Activated CD4-positive, alpha-beta T cell treated with anti-CD3 and anti-CD28 coated beads for 1 hour (primary cell): Measurements from ENCODE around the gene TWSG1.

Experiments
- DNase-seq: peaks from one replicate; pipeline ENCODE4 v3.0.0-alpha.2; 2020

Gene TWSG1

GRCh38 chr18:9334329-9334972 lies at the start of gene TWSG1:
TSS of gene TWSG1 (plus strand) at chr18:9334773. CDS start at chr18:9337230, 2,457 bp downstream.
- DNase-seq = peak; percentile 87

GRCh38 chr18:9285604-9286003 lies 49.0 kb upstream of the TWSG1 start:
- DNase-seq = no peak

GRCh38 chr18:9287036-9287435 lies 47.5 kb upstream of the TWSG1 start:
- no peak for DNase-seq

DNA sequence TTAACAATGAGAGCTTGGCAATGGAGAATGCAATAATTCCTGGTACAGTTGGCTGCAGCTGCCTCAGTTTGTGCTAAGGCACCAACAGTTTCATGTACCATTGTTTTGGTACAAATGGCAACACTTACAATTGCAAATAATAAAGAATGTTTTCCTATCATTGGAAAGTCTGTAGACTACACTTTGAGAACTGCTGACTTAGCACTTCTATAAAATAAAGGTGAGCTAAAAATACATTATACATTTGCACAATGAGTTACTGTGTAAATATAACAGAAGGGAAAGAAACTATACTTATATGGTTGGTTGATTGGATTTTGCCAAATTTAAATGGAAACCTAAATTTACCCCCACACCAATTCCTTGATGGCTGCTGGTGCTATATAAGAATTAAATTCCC lies 44.9 kb upstream of the TWSG1 start:
- no peak for DNase-seq

- no peak for DNase-seq
Measured at GRCh38 chr18:9290156-9290555, 44.4 kb upstream of the TWSG1 start.

GRCh38 chr18:9292047-9292446 lies 42.5 kb upstream of the TWSG1 start:
- no peak for DNase-seq

- DNase-seq = no peak
Measured at GRCh38 chr18:9293948-9294347, 40.6 kb upstream of the TWSG1 start.

- no peak for DNase-seq
Measured at GRCh38 chr18:9296233-9297006, 38.2 kb upstream of the TWSG1 start.

DNA sequence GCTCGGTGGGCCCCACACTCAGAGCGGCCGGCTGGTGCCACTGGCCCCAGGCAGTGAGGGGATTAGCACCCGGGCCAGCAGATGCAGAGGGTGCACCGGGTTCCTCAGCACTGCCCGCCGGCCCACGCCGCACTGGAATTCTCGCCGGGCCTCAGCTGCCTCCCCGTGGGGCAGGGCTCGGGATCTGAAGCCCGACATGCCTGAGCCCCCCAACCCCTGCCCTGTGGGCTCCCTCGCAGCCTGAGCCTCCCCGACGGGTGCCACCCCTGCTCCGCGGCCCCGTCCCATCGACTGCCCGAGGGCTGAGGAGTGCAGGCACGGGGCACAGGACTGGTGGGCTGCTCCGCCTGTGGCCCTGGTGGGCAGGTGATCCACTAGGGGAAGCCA lies 37.6 kb upstream of the TWSG1 start:
- no peak for DNase-seq

DNA sequence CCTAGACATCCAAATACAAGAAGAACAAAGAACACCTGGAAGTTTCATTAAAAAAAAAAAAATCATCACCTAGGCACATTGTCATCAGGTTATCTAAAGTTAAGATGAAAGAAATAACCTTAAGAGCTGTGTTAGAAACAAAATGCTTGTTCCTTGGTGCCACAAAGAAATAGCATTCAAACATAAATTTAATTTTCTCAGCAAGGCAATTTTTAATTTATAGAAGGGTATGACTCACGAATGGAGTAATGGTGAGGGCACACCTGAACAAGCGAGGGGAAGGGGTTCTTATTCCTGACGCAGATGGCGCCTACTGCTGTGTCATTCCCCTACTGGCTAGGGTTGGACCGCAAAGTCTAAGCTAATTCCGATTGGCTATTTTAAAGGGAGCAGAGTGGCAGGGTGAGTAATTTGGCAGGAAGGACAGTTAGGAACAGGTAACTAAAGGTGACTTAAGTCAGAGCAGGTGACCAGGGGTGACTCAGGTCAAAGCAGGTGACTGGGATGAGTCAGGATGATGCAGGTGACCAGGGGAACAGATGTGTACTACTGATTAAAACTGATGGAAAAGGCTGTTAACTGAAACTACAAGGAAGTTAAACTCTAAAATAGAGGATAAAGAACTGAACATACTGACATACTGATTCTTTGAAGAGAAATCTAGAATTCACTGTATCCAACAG lies 30.0 kb upstream of the TWSG1 start:
- no peak for DNase-seq

DNA sequence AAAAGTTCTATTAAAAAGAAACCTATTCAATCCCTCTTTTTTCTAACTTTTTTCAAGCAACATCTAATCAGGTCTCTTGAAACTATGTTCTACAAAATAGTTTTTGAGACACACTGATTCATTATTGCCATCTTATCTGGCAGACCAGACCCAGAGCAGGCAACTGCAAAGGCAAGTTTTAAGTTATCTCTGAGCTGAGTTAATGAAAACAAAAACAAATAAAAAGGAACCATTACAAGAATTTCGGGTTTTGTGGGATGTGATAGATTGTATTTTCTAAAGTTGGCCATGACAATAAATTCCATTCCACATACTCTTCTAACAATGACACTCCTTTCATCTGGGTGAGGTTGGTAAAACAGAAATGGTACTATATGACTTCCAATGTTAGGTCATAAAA lies 15.2 kb upstream of the TWSG1 start:
- no peak for DNase-seq

DNA sequence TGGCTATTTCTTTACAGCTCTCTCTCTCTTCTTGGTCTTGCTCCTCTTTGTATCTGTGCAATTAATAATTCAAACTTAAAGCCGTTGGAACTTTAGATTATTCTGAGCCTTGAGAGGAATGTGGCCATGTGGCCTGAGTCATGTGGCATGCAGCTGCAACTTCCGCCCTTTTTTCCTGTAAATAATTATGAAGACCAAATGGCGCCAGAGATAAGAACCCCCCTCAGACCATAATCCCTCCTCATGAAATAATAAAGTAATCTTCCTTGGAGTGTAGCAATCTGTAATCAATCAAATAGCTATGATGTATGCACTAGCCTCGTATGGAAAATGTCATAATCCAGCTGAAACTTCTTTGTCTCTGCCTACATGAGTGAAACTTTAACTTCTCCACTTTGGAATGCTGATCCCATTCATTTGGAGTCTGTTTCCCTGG lies 13.5 kb upstream of the TWSG1 start:
- DNase-seq = no peak

- no peak for DNase-seq
Measured at GRCh38 chr18:9321736-9322135, 12.8 kb upstream of the TWSG1 start.

DNA sequence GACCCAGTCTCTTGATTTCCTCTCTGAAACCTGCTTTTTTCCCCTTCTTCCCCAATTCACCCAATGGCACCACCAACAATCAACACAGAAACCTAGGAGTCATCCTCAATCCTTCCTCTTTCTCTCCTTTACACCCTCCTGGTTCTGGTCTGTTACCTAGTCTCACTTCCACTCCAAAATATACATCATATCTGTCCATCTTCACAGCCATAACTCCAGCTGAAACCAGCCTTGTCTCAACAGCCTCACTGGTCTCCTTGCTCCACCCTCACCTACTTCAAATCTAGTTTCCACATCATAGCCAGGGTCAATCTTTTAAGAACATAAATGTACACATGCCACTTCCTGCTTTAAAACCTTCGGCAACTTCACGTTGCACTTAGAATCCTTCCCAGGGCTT lies 11.8 kb upstream of the TWSG1 start:
- DNase-seq = no peak

GRCh38 chr18:9323750-9324445 lies 10.7 kb upstream of the TWSG1 start:
- DNase-seq = no peak

- DNase-seq = no peak
Measured at GRCh38 chr18:9325716-9326115, 8.9 kb upstream of the TWSG1 start.

- DNase-seq = no peak
Measured at GRCh38 chr18:9328776-9329175, 5.8 kb upstream of the TWSG1 start.

GRCh38 chr18:9329471-9329870 lies 5.1 kb upstream of the TWSG1 start:
- no peak for DNase-seq

DNA sequence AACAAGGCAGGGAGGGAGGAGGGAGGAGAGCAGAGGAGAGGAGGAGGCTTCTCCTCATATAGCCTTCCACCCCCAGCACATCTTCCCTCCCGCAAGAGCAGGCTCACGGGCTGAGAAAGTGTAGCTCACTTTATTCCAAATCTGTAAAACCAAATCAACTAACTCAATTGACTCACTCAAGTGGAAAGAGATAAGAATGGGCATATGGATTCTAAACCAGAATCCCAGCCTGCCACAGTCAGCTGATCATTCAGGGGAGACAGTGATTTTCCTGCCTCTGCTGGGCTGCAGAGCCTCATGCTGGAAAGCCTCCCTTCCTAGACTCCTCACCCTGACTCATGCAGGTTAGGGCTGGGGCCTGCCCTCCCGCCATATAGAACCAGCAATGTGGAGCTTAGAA lies 4.2 kb upstream of the TWSG1 start:
- no peak for DNase-seq

GRCh38 chr18:9333441-9334328 lies 888 bp upstream of the TWSG1 start:
- DNase-seq = no peak

- peak; percentile 16 for DNase-seq
Measured at GRCh38 chr18:9334973-9335696, 562 bp downstream of the TWSG1 start.

- DNase-seq = no peak
Measured at GRCh38 chr18:9335697-9336045, 1.1 kb downstream of the TWSG1 start.
